ENCODE data around the gene DENND1A. TPM values are rescaled to one million over a fixed set of nuclear protein-coding genes. Genes with fewer than 3 reads are reported as not detected.

Gene DENND1A
- total RNA-seq, 4 donors from 2014 or later = 20.9 to 33.6 (median 23.7) TPM

GRCh38 chr9:123772967-123773366 lies 157.0 kb downstream of the DENND1A start:
- H3K36me3 ChIP-seq = no peaks in the 10 kb centered on the region
- TF ChIP-seq POLR2A (IDR thresholded peaks at IDR 0.05) (no peak), EP300 (IDR thresholded peaks at IDR 0.05) (no peak), POLR2AphosphoS5 (IDR thresholded peaks at IDR 0.05) (no peak)
- TF ChIP-seq, protein P1, sequence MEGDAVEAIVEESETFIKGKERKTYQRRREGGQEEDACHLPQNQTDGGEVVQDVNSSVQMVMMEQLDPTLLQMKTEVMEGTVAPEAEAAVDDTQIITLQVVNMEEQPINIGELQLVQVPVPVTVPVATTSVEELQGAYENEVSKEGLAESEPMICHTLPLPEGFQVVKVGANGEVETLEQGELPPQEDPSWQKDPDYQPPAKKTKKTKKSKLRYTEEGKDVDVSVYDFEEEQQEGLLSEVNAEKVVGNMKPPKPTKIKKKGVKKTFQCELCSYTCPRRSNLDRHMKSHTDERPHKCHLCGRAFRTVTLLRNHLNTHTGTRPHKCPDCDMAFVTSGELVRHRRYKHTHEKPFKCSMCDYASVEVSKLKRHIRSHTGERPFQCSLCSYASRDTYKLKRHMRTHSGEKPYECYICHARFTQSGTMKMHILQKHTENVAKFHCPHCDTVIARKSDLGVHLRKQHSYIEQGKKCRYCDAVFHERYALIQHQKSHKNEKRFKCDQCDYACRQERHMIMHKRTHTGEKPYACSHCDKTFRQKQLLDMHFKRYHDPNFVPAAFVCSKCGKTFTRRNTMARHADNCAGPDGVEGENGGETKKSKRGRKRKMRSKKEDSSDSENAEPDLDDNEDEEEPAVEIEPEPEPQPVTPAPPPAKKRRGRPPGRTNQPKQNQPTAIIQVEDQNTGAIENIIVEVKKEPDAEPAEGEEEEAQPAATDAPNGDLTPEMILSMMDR (IDR thresholded peaks at IDR 0.05) = no peak
- ATAC-seq = no peak
- no peaks in the 10 kb centered on the region for H3K27me3 ChIP-seq
- no peak overlapping the region for H3K27ac ChIP-seq
- no peak overlapping the region for H3K4me3 ChIP-seq
- H3K4me1 ChIP-seq = no peaks in the 10 kb centered on the region
- no peaks in the 10 kb centered on the region for H3K9me3 ChIP-seq
- WGBS, 2 donors (ENCODE audit: low coverage in 1 of 2) = 64 to 100% methylated on average over 1 of the region's 1 CpG

- Histone ChIP-seq H3K36me3 (no peaks in the 10 kb centered on the region), H3K4me3 (no peak overlapping the region), H3K4me1 (no peaks in the 10 kb centered on the region), H3K27ac (no peak overlapping the region), H3K9me3 (no peaks in the 10 kb centered on the region), H3K27me3 (no peaks in the 10 kb centered on the region)
- no peak for TF ChIP-seq POLR2A (IDR thresholded peaks at IDR 0.05)
- no peak for TF ChIP-seq EP300 (IDR thresholded peaks at IDR 0.05)
- no peak for TF ChIP-seq POLR2AphosphoS5 (IDR thresholded peaks at IDR 0.05)
- TF ChIP-seq, protein P1 (IDR thresholded peaks at IDR 0.05) = no peak
- no peak for ATAC-seq
- 85% methylated on average over 3 of the region's 3 CpGs for WGBS, 2 donors (ENCODE audit: low coverage in 1 of 2)
These were observed 157.6 kb downstream of the DENND1A start for GRCh38 chr9:123772374-123772773.

DNA sequence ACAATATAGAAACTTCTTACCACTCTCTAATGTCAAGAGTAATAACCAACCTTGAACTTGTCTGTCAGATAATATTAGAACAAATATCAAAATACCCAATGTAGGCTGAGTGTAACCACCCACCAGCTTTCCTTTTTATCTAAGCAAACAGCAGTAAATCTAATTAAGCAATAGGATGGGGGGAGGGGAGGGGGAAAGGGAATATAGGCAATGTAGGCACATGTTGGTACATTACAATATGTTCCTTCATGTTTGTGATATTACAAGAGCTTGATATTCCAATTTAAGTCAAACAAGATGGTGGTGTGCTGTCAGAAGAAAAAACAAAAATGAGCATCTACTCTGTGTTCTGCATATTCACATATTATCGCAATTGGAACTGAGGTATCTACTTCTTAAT lies 158.2 kb downstream of the DENND1A start:
- 100% methylated on average over 1 of the region's 1 CpG for WGBS, 2 donors (ENCODE audit: low coverage in 1 of 2)
- Histone ChIP-seq H3K9me3 (no peaks in the 10 kb centered on the region), H3K4me3 (no peak overlapping the region), H3K27me3 (no peaks in the 10 kb centered on the region), H3K36me3 (no peaks in the 10 kb centered on the region), H3K4me1 (no peaks in the 10 kb centered on the region), H3K27ac (no peak overlapping the region)
- ATAC-seq = no peak
- TF ChIP-seq EP300 (IDR thresholded peaks at IDR 0.05) (no peak), POLR2A (IDR thresholded peaks at IDR 0.05) (no peak), POLR2AphosphoS5 (IDR thresholded peaks at IDR 0.05) (no peak)
- TF ChIP-seq, protein P1 (IDR thresholded peaks at IDR 0.05) = no peak

- Histone ChIP-seq H3K4me3 (no peak overlapping the region), H3K27ac (no peak overlapping the region), H3K4me1 (no peaks in the 10 kb centered on the region), H3K27me3 (no peaks in the 10 kb centered on the region), H3K9me3 (no peaks in the 10 kb centered on the region), H3K36me3 (no peaks in the 10 kb centered on the region)
- no peak for ATAC-seq
- WGBS, 2 donors (ENCODE audit: low coverage in 1 of 2) = 73 to 81% methylated on average over 6 of the region's 6 CpGs
- TF ChIP-seq POLR2A (IDR thresholded peaks at IDR 0.05) (no peak), POLR2AphosphoS5 (IDR thresholded peaks at IDR 0.05) (no peak), EP300 (IDR thresholded peaks at IDR 0.05) (no peak)
- TF ChIP-seq, protein P1 (IDR thresholded peaks at IDR 0.05) = no peak
These were observed 160.2 kb downstream of the DENND1A start for GRCh38 chr9:123769719-123770118.

GRCh38 chr9:123763910-123764588 lies 165.9 kb downstream of the DENND1A start:
- no peaks in the 10 kb centered on the region for H3K9me3 ChIP-seq
- WGBS, 2 donors (ENCODE audit: low coverage in 1 of 2) = 90 to 93% methylated on average over 4 of the region's 4 CpGs

More at GRCh38 chr9:123763910-123764588, 165.9 kb downstream of the DENND1A start:
- peaks cover 0 to 13% (median 6%) of the 10 kb centered on the region in 3 donors for H3K4me1 ChIP-seq
- ATAC-seq = no peak
- H3K36me3 ChIP-seq = no peaks in the 10 kb centered on the region
- no peaks in the 10 kb centered on the region for H3K27me3 ChIP-seq
- TF ChIP-seq EP300 (IDR thresholded peaks at IDR 0.05) = no peak
- TF ChIP-seq POLR2A (IDR thresholded peaks at IDR 0.05) = no peak
- TF ChIP-seq POLR2AphosphoS5 (IDR thresholded peaks at IDR 0.05) = no peak
- TF ChIP-seq, protein P1 (IDR thresholded peaks at IDR 0.05) = no peak
- H3K27ac ChIP-seq = no peak overlapping the region
- no peak overlapping the region for H3K4me3 ChIP-seq
